ACC112 (cell line): ENCODE measurements around the gene SULT2A1.
"Not testable (repeated sequence)": the region's sequence is repeated elsewhere in the genome, so short reads cannot be mapped to it uniquely, and the experiment has no call there.

ENCODE experiments used
- H2AFZ ChIP-seq: fragments of 200-600 bp; sonication (generic); one replicate; pipeline ENCODE4 v1.6.0; 2017; ENCODE audit warnings: antibody characterized with exemption, low read length; ENCODE audit not compliant: unreplicated experiment
- H3K27ac ChIP-seq: fragments of 200-600 bp; sonication (generic); 2 replicates; pipeline ENCODE4 v1.5.1; 2014; ENCODE audit warnings: low read depth, mild to moderate bottlenecking, antibody characterized with exemption, low read length, moderate library complexity
- H3K27me3 ChIP-seq: fragments of 200-600 bp; sonication (generic); 2 replicates; pipeline ENCODE4 v1.6.1; 2014; ENCODE audit warnings: mild to moderate bottlenecking, antibody characterized with exemption, low read length, moderate library complexity, mixed read lengths; ENCODE audit not compliant: insufficient read depth
- H3K36me3 ChIP-seq: fragments of 200-600 bp; sonication (generic); 2 replicates; pipeline ENCODE4 v1.6.1; 2016; ENCODE audit warnings: mild to moderate bottlenecking, antibody characterized with exemption, low read length, moderate library complexity, mixed read lengths; ENCODE audit not compliant: insufficient read depth
- H3K4me1 ChIP-seq: fragments of 200-600 bp; sonication (generic); one replicate; pipeline ENCODE4 v1.6.1; 2016; ENCODE audit warnings: low read length, mixed read lengths; ENCODE audit not compliant: insufficient read depth, unreplicated experiment, control insufficient read depth
- H3K4me3 ChIP-seq: fragments of 200-600 bp; sonication (generic); 2 replicates; pipeline ENCODE4 v1.5.1; 2014; ENCODE audit warnings: mild to moderate bottlenecking, low read depth, low read length
- H3K79me2 ChIP-seq: fragments of 200-600 bp; sonication (generic); one replicate; pipeline ENCODE4 v1.6.0; 2016; ENCODE audit warnings: low read length; ENCODE audit not compliant: control insufficient read depth, unreplicated experiment, insufficient read depth

Gene SULT2A1

GRCh38 chr19:47860602-47861297 lies 25.4 kb downstream of the SULT2A1 start:
- H3K4me3 ChIP-seq, result no peak overlapping the region
- H3K4me1 ChIP-seq, result no peaks in the 10 kb centered on the region
- no peak overlapping the region for H3K27ac ChIP-seq
- H3K36me3 ChIP-seq, result no peaks in the 10 kb centered on the region
- no peaks in the 10 kb centered on the region for H3K27me3 ChIP-seq
- H2AFZ ChIP-seq, result no peak overlapping the region
- no peaks in the 10 kb centered on the region for H3K79me2 ChIP-seq

GRCh38 chr19:47859838-47860237 lies 26.3 kb downstream of the SULT2A1 start:
- not testable (repeated sequence) for H3K36me3 ChIP-seq, H3K4me3 ChIP-seq, H3K4me1 ChIP-seq, H2AFZ ChIP-seq, H3K27me3 ChIP-seq, H3K27ac ChIP-seq, H3K79me2 ChIP-seq

- not testable (repeated sequence) for H3K79me2 ChIP-seq, H2AFZ ChIP-seq, H3K27ac ChIP-seq, H3K4me1 ChIP-seq, H3K4me3 ChIP-seq, H3K36me3 ChIP-seq, H3K27me3 ChIP-seq
These were observed 27.3 kb downstream of the SULT2A1 start, which contains the start of gene TPRX2 for GRCh38 chr19:47858646-47859285. TSS of gene TPRX2 (plus strand) at chr19:47859235. CDS start at chr19:47859247, 12 bp downstream.

GRCh38 chr19:47858231-47858630 lies 27.9 kb downstream of the SULT2A1 start:
- H3K4me3 ChIP-seq, H2AFZ ChIP-seq, H3K27ac ChIP-seq, H3K36me3 ChIP-seq, H3K4me1 ChIP-seq, H3K27me3 ChIP-seq, H3K79me2 ChIP-seq: not testable (repeated sequence)

- Histone ChIP-seq H3K79me2 (no peaks in the 10 kb centered on the region), H2AFZ (no peak overlapping the region), H3K4me3 (no peak overlapping the region), H3K4me1 (no peaks in the 10 kb centered on the region), H3K36me3 (no peaks in the 10 kb centered on the region), H3K27ac (no peak overlapping the region), H3K27me3 (peaks cover 1% of the 10 kb centered on the region)
These were observed 31.7 kb downstream of the SULT2A1 start for GRCh38 chr19:47854459-47854858.

GRCh38 chr19:47853003-47853402 lies 33.1 kb downstream of the SULT2A1 start:
- Histone ChIP-seq H3K27me3 (peaks cover 14% of the 10 kb centered on the region), H3K4me3 (no peak overlapping the region), H3K36me3 (no peaks in the 10 kb centered on the region), H3K79me2 (no peaks in the 10 kb centered on the region), H3K4me1 (no peaks in the 10 kb centered on the region), H2AFZ (no peak overlapping the region), H3K27ac (no peak overlapping the region)

- Histone ChIP-seq H2AFZ (no peak overlapping the region), H3K4me1 (no peaks in the 10 kb centered on the region), H3K27ac (no peak overlapping the region), H3K79me2 (no peaks in the 10 kb centered on the region), H3K27me3 (peaks cover 14% of the 10 kb centered on the region; the same call in 1 of the 2 replicates), H3K36me3 (no peaks in the 10 kb centered on the region), H3K4me3 (no peak overlapping the region)
These were observed 37.2 kb downstream of the SULT2A1 start for GRCh38 chr19:47848823-47849473.

- no peak overlapping the region for H3K27ac ChIP-seq
- H3K79me2 ChIP-seq, result no peaks in the 10 kb centered on the region
- H3K4me1 ChIP-seq, result no peaks in the 10 kb centered on the region
- H2AFZ ChIP-seq, result no peak overlapping the region
- no peak overlapping the region for H3K4me3 ChIP-seq
- no peaks in the 10 kb centered on the region for H3K36me3 ChIP-seq
- peaks cover 14% of the 10 kb centered on the region; the same call in 1 of the 2 replicates for H3K27me3 ChIP-seq
These were observed 37.7 kb downstream of the SULT2A1 start for GRCh38 chr19:47848425-47848822.

GRCh38 chr19:47842941-47843340 lies 43.2 kb downstream of the SULT2A1 start:
- Histone ChIP-seq H2AFZ (no peak overlapping the region), H3K4me3 (no peak overlapping the region), H3K27ac (no peak overlapping the region), H3K79me2 (no peaks in the 10 kb centered on the region), H3K4me1 (no peaks in the 10 kb centered on the region), H3K27me3 (no peaks in the 10 kb centered on the region; the same call in 1 of the 2 replicates), H3K36me3 (no peaks in the 10 kb centered on the region)

GRCh38 chr19:47839913-47840312 lies 46.2 kb downstream of the SULT2A1 start:
- Histone ChIP-seq H3K27me3 (no peaks in the 10 kb centered on the region; the same call in 1 of the 2 replicates), H2AFZ (no peak overlapping the region), H3K36me3 (no peaks in the 10 kb centered on the region), H3K27ac (no peak overlapping the region), H3K79me2 (no peaks in the 10 kb centered on the region), H3K4me3 (no peak overlapping the region), H3K4me1 (no peaks in the 10 kb centered on the region)
